Endothelial cell of umbilical vein (primary cell): ENCODE data around the gene DAB1. TPM values are rescaled to one million over a fixed set of nuclear protein-coding genes. Genes with fewer than 3 reads are reported as not detected.

Experiments used
- BruUV-seq: library from RNA; stranded (reverse); fragments of 400-500 nt; replicated peaks from 2 replicates; lab custom pipeline; 2021; lab: Mats Ljungman, UMichigan
- CTCF ChIA-PET: fragments of 300-600, 350-600 bp; sonication (Branson Sonifier 250); formaldehyde crosslinking; loops from one replicate; lab custom pipeline; 2021; ENCODE audit warnings: antibody characterized with exemption, inconsistent platforms; lab: Charles Lee
- POLR2A ChIA-PET: fragments of 300-600, 350-600 bp; sonication (Branson Sonifier 250); formaldehyde crosslinking; loops from one replicate; lab custom pipeline; 2021; ENCODE audit warnings: antibody characterized with exemption, inconsistent platforms; lab: Charles Lee
- DNase-seq: peaks from one replicate; pipeline ENCODE4 v3.0.0-alpha.2; 2011; ENCODE audit warnings: low read depth, low spot score
- FAIRE-seq: peaks from 2 replicates; lab custom pipeline; 2011; peaks lifted over from hg19 to GRCh38; lab: Jason Lieb, UNC
- H2AFZ ChIP-seq: 2 replicates; pipeline ENCODE4 v1.6.0; 2012; ENCODE audit warnings: low read depth, low read length, control low read depth, inconsistent platforms
- H3K27ac ChIP-seq: 2 replicates; pipeline ENCODE4 v1.5.1; 2011; ENCODE audit warnings: low read depth, mild to moderate bottlenecking, control low read depth, low read length, moderate library complexity; ENCODE audit not compliant: insufficient read depth
- H3K27me3 ChIP-seq, 2 experiments: 2 replicates each; pipeline versions ENCODE4 v1.6.0 to v1.6.1; 2011; ENCODE audit warnings: low read length in 2 of 2, mixed read lengths in 1 of 2; ENCODE audit not compliant: control insufficient read depth in 2 of 2, insufficient read depth in 2 of 2
- H3K36me3 ChIP-seq, 2 experiments: 2 replicates in 1 of 2; 3 replicates in 1 of 2; pipeline ENCODE4 v1.5.1; 2011; ENCODE audit warnings: low read length in 2 of 2, mild to moderate bottlenecking in 1 of 2, moderate library complexity in 1 of 2; ENCODE audit not compliant: control insufficient read depth in 2 of 2, insufficient read depth in 2 of 2; ENCODE audit errors: extremely low read depth in 1 of 2
- H3K4me1 ChIP-seq: 3 replicates; pipeline ENCODE4 v1.5.1; 2011; ENCODE audit warnings: mild to moderate bottlenecking, low read length; ENCODE audit not compliant: control insufficient read depth, insufficient read depth; ENCODE audit errors: extremely low read depth
- H3K4me2 ChIP-seq: 2 replicates; pipeline ENCODE4 v1.6.1; 2011; ENCODE audit warnings: low read length, control low read depth, mixed read lengths; ENCODE audit not compliant: insufficient read depth
- H3K4me3 ChIP-seq, 3 experiments: fragments of 200-600 bp in 1 of 3; sonication (generic), shearing (Covaris generic) in 1 of 3; replicated peaks in 1 of 3; 2 replicates each; pipeline ENCODE4 v1.5.1; 2011 to 2016; ENCODE audit warnings: control low read depth in 3 of 3, low read length in 3 of 3, mild to moderate bottlenecking in 2 of 3, inconsistent platforms in 1 of 3, low read depth in 1 of 3, moderate library complexity in 1 of 3; ENCODE audit not compliant: insufficient read depth in 1 of 3
- H3K79me2 ChIP-seq: 2 replicates; pipeline ENCODE4 v1.6.0; 2012; ENCODE audit warnings: low read length, inconsistent platforms; ENCODE audit not compliant: control insufficient read depth, insufficient read depth
- H3K9ac ChIP-seq: replicated peaks from 2 replicates; pipeline ENCODE3; 2011; ENCODE audit warnings: low read length, control low read depth; ENCODE audit not compliant: insufficient read depth; ENCODE audit errors: extremely low read depth
- H3K9me1 ChIP-seq: replicated peaks from 3 replicates; pipeline ENCODE4 v1.6.0; 2011; ENCODE audit warnings: mild to moderate bottlenecking, low read length; ENCODE audit not compliant: control insufficient read depth, insufficient read depth; ENCODE audit errors: extremely low read depth
- H3K9me3 ChIP-seq: replicated peaks from 2 replicates; pipeline ENCODE4 v1.5.1; 2012; ENCODE audit warnings: low read length, inconsistent platforms; ENCODE audit not compliant: control insufficient read depth, insufficient read depth
- H4K20me1 ChIP-seq: replicated peaks from 2 replicates; pipeline ENCODE3; 2011; ENCODE audit warnings: mild to moderate bottlenecking, low read length; ENCODE audit not compliant: control insufficient read depth, insufficient read depth; ENCODE audit errors: extremely low read depth
- CTCF ChIP-seq, 2 donors: IDR thresholded peaks; 1 replicate in 1 of 2; 2 replicates in 1 of 2; pipeline ENCODE4 v1.5.1; 2011; ENCODE audit warnings: low read length in 2 of 2, mild to moderate bottlenecking in 2 of 2, moderate library complexity in 2 of 2, control low read depth in 1 of 2, inconsistent platforms in 1 of 2, low read depth in 1 of 2; ENCODE audit not compliant: insufficient read depth in 1 of 2; ENCODE audit errors: extremely low read depth in 1 of 2
- EZH2 ChIP-seq: IDR thresholded peaks from 2 replicates; pipeline ENCODE4 v1.6.1; 2012; ENCODE audit warnings: borderline replicate concordance, low read depth, mild to moderate bottlenecking, moderate library complexity, low read length, inconsistent platforms; ENCODE audit not compliant: severe bottlenecking
- FOS ChIP-seq: IDR thresholded peaks from 2 replicates; pipeline ENCODE4 v1.6.1; 2011; ENCODE audit warnings: mild to moderate bottlenecking, low read length, moderate library complexity, borderline replicate concordance; ENCODE audit not compliant: insufficient read depth
- GATA2 ChIP-seq: IDR thresholded peaks from 2 replicates; pipeline ENCODE4 v1.7.0; 2011; ENCODE audit warnings: low read depth, mild to moderate bottlenecking, moderate library complexity, mixed read lengths, low read length; ENCODE audit not compliant: insufficient read length, insufficient read depth
- JUN ChIP-seq: IDR thresholded peaks from 2 replicates; pipeline ENCODE4 v1.6.1; 2011; ENCODE audit warnings: borderline replicate concordance, low read depth; ENCODE audit not compliant: insufficient read length, insufficient read depth
- MAX ChIP-seq: IDR thresholded peaks from 2 replicates; pipeline ENCODE4 v1.6.1; 2011; ENCODE audit not compliant: insufficient read depth, insufficient read length
- MYC ChIP-seq: IDR thresholded peaks from one replicate; pipeline ENCODE4 v1.6.1; 2011; ENCODE audit warnings: mild to moderate bottlenecking, low read depth, low read length
- POLR2A ChIP-seq: IDR thresholded peaks from 2 replicates; pipeline ENCODE4 v1.6.1; 2012; ENCODE audit warnings: low read depth, mild to moderate bottlenecking, control low read depth, low read length
- POLR2AphosphoS5 ChIP-seq: IDR thresholded peaks from 2 replicates; pipeline ENCODE4 v1.6.1; 2012; ENCODE audit warnings: low read depth, mild to moderate bottlenecking, control low read depth, low read length, moderate library complexity; ENCODE audit not compliant: insufficient read depth
- dilution Hi-C: fragments of 300-500 bp; cut with MboI; formaldehyde crosslinking; loops from one replicate; pipeline ENCODE4 v1.15.0; 2019; ENCODE audit warnings: low sequenced_read_pairs; ENCODE audit not compliant: extremely low pct_ligation_motif_present
- intact Hi-C: fragments of 100-400 bp; cut with micrococcal nuclease; formaldehyde crosslinking; loops from one replicate; pipeline ENCODE4 v1.10.0; 2022
- polyA plus RNA-seq, 4 experiments: library from polyadenylated mRNA; depleted of rRNA in 3 of 4; stranded (reverse) in 3 of 4; unstranded in 1 of 4; fragments of >200 nt; gene quantifications; 2 replicates each; pipeline versions ENCODE4 v1.2.1 to v1.2.3, GENCODE V29; 2011 to 2012; ENCODE audit warnings: missing spikeins in 1 of 4
- total RNA-seq: library from RNA; stranded (reverse); gene quantifications from 2 replicates; pipeline ENCODE4 v1.2.3, GENCODE V29; 2021

DAB1 gene
- total and polyA plus RNA-seq, 2 donors (not counting 3 experiments of a cell fraction or from before 2014, with no cell fraction given), result not detected

GRCh38 chr1:57122031-57122430 lies 301.8 kb downstream of the DAB1 start:
- no peaks in the 10 kb centered on the region for H3K9me1 ChIP-seq
- H3K4me3 ChIP-seq, result no peak overlapping the region
- POLR2A ChIA-PET, result no interaction called here
- H3K27me3 ChIP-seq, result no peaks in the 10 kb centered on the region
- no peaks in the 10 kb centered on the region for H3K4me1 ChIP-seq
- intact Hi-C loops, result no loop called here
- TF ChIP-seq EZH2, result no peak
- no peak for TF ChIP-seq CTCF (IDR thresholded peaks at IDR 0.05; ENCODE audit: extremely low read depth in 1 of 2, insufficient read depth in 1 of 2, low read depth in 1 of 2, low read length in 2 of 2)
- TF ChIP-seq FOS, result no peak
- TF ChIP-seq MAX, result no peak
- no peak for TF ChIP-seq POLR2AphosphoS5
- no peak for TF ChIP-seq GATA2
- TF ChIP-seq POLR2A, result no peak
- TF ChIP-seq MYC, result no peak
- no peak for TF ChIP-seq JUN
- no peaks in the 10 kb centered on the region for H3K79me2 ChIP-seq
- no peak overlapping the region for H3K9ac ChIP-seq
- DNase-seq, result no peak
- H3K4me2 ChIP-seq, result no peak overlapping the region
- H3K36me3 ChIP-seq, result no peaks in the 10 kb centered on the region
- CTCF ChIA-PET, result no interaction called here
- FAIRE-seq, result no peak
- H3K27ac ChIP-seq, result no peak overlapping the region
- H3K9me3 ChIP-seq, result no peaks in the 10 kb centered on the region
- BruUV-seq, result no TSS peak
- dilution Hi-C loops, result no loop called here
- no peaks in the 10 kb centered on the region for H4K20me1 ChIP-seq
- H2AFZ ChIP-seq, result no peak overlapping the region
